GM12875 (cell line): ENCODE results near the gene HOXB2.

Experiments
- H3K4me3 ChIP-seq: one replicate; pipeline ENCODE4 v1.5.1; 2011; ENCODE audit warnings: low read depth, low read length, control low read depth
- TF ChIP-seq, protein P1 (sequence below): IDR thresholded peaks from 2 replicates; pipeline ENCODE4 v1.5.1; 2011; ENCODE audit warnings: low read depth, mild to moderate bottlenecking, control low read depth, inconsistent platforms, low read length, moderate library complexity, borderline replicate concordance; ENCODE audit not compliant: insufficient read depth

Gene HOXB2

DNA sequence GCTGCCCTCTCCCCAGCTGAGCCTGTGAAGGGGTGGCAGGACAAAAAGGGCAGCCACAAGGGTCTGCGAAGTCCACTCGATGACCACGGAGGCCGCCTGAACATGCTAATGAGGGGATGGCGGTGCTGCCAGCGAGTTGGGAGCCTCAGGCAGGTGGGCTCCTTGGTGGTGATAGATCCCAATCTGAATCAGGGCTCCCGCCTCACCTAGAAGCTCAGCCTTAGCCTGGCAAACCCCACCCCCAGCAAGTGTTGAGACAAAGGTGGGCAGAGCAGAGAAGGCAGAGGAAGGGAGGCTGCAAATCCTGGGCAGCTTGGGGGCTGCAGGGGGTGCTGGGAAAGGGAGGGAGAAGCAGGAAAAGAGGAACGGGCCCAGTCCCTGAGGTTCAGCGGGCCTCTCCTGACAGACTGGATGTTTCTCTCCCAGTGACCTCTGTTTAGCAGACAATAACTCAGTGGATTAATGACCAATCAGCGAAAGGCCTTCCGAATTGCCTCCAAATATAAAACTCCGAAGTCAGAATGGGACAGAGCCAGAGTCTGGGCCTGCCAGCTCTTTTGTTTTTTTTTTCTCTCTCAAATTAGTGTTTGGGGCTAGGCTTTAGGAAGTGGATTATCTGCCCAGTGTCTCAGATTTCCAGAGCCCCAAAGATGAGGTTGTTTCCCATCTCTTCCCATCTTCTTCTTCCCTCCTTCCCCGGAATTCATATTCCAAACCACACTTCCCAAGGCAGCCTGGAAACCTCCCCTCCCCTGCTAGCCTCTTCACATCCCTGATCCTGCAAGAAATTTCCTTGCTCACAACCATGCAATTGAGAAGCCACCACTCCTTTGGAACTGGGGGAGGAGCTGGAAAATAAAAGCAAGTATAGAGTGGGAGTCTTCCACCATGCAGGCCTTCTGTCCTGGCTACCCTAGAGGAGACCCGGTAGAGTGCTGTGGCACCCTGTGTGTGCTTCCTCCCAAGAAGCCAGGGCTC is 15.2 kb upstream of the HOXB2 start:
- no peak overlapping the region for H3K4me3 ChIP-seq
- TF ChIP-seq, protein P1, sequence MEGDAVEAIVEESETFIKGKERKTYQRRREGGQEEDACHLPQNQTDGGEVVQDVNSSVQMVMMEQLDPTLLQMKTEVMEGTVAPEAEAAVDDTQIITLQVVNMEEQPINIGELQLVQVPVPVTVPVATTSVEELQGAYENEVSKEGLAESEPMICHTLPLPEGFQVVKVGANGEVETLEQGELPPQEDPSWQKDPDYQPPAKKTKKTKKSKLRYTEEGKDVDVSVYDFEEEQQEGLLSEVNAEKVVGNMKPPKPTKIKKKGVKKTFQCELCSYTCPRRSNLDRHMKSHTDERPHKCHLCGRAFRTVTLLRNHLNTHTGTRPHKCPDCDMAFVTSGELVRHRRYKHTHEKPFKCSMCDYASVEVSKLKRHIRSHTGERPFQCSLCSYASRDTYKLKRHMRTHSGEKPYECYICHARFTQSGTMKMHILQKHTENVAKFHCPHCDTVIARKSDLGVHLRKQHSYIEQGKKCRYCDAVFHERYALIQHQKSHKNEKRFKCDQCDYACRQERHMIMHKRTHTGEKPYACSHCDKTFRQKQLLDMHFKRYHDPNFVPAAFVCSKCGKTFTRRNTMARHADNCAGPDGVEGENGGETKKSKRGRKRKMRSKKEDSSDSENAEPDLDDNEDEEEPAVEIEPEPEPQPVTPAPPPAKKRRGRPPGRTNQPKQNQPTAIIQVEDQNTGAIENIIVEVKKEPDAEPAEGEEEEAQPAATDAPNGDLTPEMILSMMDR = no peak

DNA sequence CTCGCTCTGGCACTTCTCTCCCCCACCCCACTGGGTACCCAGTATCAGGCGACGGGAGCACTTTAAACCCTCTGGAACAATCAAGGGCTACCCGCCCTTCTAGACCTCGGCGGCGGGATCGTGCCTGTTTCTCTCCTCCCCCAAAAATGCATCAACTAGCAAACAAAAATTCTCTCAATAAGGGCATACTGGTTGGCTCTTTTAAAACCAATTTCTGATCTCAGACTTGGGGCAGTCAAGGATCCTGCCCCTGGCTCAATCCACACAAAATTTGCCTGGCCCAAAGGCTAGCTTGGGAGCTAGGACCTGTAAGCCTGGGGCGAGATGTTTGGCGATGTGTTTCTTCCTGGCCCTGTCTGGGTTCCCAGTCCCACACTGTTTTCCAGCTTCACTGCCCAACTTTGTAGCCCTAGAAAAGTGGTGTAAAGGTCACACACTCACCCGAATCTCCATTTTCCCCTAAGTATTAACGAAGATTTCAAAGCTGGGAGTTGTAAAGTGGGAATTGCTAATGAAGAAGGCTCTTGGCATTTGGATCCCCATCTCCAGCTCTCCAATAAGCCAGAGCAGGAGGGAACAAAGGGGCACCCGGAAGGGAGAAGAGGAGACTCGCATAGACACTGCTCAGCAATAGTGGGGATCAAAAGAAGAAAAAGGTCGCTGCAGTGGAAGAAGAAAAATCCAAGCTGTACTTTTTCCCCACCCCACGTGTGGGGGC is 14.4 kb upstream of the HOXB2 start:
- TF ChIP-seq, protein P1 = no peak
- no peak overlapping the region for H3K4me3 ChIP-seq

DNA sequence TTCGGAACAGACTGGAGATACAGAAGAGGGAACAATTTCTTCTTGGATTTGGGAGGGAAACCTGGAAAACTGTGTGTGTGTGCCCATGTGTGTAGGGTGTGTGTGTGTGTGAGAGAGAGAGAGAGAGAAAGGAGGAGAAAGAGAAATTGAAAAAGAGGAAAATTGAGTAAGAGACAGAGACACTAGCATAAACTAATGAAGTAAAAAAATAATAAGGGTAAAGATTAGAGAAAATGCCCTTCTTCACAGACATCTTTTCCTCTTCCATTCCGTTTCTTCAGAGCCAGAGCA is 13.9 kb upstream of the HOXB2 start:
- TF ChIP-seq, protein P1 = no peak
- no peak overlapping the region for H3K4me3 ChIP-seq

DNA sequence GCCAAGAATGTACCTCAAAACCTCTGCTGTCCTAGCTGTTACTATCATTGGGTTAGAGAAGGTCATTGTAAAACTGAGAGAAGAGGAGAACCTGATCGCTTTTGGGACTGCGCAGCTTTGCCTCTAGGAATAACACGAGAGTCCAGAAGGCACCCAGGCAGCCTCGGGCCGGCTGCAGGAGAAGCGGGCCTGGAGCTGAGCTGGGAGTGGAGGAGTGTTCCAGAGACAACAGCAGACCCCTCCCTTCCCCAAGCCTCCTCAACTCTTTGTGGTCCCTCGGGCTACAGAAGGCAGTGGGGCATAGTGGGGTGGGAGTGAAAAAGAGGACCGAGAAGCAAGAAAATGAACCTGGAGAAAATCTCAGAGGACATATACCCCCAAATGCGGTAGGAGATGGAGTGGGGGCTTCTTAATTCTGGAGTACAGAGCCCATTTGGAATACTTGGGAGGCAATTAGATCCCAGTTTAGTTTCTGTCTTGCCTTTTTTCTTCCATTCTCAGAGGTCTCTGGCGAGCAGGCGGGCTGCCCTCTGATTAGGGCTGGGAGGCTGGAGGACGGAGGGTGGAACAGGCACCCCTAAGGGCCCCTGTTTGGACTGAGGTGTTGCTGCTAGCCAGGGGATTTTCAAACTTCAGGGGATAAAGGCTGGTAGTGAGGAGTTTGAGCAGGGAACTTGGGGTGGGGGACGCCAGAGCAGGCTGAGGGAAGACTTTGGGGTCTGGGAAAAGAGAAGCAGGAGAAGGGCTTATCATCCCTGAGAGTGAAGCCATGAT is 13.3 kb upstream of the HOXB2 start:
- no peak overlapping the region for H3K4me3 ChIP-seq
- TF ChIP-seq, protein P1 = no peak

DNA sequence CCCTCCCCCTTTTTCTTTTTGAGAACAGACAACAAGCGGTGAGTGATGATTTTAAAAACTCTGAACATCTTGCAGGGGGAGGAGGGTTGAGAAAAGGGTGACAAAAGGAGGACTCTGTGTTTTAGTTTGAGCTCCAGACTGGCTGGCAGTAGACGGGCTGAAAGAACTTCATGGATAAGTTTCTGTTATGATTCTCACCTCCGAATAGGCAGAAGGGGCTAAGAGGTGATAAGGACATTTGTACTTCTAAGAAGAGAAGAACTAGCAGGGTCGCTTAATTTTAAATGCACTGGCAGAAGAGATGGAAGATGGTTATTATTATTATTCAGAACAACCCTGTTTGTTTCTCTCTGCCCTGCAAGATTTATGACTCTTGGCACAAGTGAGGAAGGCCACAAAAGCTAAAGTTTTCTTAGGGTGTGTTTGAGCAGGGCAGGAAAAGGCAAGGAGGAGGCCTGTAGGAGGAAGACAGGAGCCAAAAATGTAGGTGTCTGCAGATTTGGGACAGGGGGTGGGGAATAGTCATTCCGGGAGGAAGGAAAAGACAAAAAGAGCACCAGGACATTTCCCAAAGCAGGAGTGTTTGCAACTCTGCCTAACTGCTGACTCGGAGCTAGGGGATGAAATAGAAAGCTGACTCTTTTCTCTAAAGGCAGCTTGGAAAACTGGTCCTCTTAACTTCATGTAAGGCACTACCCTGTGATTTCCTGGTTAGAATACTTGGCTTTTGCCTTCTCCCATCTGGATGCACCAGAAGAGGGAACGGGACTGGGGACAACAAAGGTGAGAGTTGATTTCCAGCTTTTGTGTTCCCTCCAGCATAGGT is 11.9 kb upstream of the HOXB2 start:
- no peak overlapping the region for H3K4me3 ChIP-seq
- TF ChIP-seq, protein P1 = no peak

DNA sequence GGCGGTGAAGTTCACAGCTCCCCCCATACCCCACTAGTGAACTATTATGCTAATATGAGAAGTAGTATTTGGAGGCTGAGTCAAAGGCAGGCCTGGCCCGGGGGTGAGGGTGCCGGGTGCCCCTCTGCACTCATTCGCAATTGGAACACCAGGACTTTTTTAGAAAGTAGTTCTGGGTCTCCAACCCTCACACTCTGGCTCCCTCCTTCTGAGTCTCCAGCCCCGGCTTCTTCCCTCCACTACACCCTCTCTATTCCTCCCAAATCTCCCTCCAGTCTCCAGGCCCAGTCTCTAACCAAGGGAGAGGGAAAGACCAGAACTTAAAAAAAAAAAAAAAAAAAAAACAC is 11.3 kb upstream of the HOXB2 start:
- no peak overlapping the region for H3K4me3 ChIP-seq
- TF ChIP-seq, protein P1 = no peak
